ENCODE data around the gene APBB2. TPM values are rescaled to one million over a fixed set of nuclear protein-coding genes. Genes with fewer than 3 reads are reported as not detected.
"Not testable (repeated sequence)": the region's sequence is repeated elsewhere in the genome, so short reads cannot be mapped to it uniquely, and the experiment has no call there.

APBB2 gene
- total RNA-seq, 1 experiment from 2014 or later = 29.7 TPM

- in situ Hi-C loops (cut with HindIII; ENCODE audit: low sequenced_read_pairs) = no loop called here
- DNase-seq (ENCODE audit: low spot score) = no peak
These were observed 156.9 kb downstream of the APBB2 start for GRCh38 chr4:41057467-41057866.

DNA sequence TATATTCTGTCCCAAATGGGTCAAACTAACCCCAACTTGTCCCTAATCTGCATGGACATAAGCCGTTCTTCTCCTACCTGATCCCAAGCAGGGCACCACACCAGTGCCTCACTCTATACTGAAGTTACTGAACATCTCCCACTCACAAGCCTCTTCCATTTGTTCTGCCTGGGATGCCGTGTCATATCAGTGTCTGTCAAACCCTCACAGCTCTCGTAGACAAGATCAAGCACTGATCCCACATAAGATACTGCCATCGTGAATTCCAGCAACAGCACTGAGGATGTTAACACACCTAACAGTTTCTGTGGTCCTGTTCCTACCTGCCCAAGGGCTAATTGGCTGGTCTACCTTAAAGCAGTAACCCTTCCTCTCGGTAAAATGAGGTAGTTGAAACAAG lies 162.1 kb downstream of the APBB2 start:
- in situ Hi-C loops (cut with HindIII; ENCODE audit: low sequenced_read_pairs) = no loop called here
- no peak for DNase-seq (ENCODE audit: low spot score)

DNA sequence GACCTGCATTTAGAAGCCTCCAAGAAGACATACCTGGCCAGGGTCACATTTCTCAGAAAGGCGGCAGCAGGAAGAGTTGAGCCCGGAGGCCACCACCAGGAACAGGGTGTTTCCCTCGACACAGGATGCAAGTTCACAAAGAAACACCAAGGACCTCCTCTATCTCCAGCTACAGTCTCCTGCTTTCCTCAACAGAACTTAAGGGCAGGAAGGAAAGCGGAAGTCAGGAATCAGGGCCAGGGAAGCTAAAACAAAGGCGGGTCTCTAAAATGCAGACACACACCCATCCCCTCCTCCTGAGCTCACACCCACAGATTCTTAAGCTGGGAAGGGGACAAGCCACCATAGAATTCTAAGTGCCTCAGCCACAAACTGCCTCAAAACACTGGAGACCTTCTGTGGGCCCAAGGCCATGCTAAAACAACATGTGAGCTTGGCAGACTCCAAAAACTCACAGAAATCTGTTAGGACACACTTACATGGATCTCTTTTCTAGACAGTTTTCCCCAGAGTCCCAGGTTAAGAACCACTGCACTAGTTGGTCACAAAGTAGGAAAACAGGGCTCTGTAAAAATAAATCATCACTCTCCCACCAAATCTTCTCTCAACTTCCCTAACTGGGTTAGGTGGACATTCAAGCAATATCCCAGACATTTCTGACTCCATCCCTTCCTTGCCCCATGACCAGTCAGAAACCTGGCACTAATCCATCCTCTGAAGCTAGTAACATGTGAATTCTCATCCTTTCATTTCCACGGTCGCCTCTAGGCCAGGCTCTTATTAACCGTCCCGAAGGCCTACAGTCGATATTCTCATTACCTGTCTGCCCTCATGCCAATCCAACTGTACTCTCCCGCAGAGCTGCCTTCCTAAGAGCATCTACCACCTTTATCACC lies 163.2 kb downstream of the APBB2 start:
- no peak for DNase-seq (ENCODE audit: low spot score)
- in situ Hi-C loops (cut with HindIII; ENCODE audit: low sequenced_read_pairs) = no loop called here

DNA sequence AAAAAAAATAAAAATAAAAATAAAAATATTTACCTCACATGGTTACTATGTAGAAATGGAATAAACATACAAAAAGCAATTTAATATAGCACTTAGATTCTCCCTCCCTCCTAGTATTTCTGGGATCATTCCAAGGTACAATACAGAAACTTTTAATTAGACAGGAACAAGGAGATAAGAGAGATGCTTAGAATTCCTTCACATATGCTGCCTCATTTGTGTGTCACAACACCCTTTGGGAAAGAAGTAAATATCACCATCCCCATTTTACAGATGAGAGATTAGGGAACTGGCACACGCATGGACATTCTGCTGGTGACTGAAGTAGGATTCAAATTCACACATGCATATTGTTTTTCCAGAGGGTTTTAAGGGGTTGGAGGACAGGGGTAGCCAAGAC lies 164.2 kb downstream of the APBB2 start:
- in situ Hi-C loops (cut with HindIII; ENCODE audit: low sequenced_read_pairs) = no loop called here
- no peak for DNase-seq (ENCODE audit: low spot score)

DNA sequence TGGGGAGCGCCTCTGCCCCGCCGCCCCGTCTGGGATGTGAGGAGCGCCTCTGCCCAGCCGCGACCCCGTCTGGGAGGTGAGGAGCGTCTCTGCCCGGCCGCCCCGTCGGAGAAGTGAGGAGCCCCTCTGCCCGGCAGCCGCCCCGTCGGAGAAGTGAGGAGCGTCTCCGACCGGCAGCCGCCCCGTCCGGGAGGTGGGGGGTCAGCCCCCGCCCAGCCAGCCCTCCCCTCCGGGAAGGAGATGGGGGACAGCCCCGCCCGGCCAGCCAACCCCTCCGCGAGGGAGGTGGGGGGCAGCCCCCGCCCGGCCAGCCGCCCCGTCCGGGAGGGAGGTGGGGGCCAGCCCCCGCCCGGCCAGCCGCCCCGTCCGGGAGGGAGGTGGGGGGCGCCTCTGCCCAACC lies 165.2 kb downstream of the APBB2 start:
- DNase-seq (ENCODE audit: low spot score); in situ Hi-C loops (cut with HindIII; ENCODE audit: low sequenced_read_pairs): not testable (repeated sequence)

- DNase-seq (ENCODE audit: low spot score) = no peak
- in situ Hi-C loops (cut with HindIII; ENCODE audit: low sequenced_read_pairs) = no loop called here
These were observed 169.6 kb downstream of the APBB2 start for GRCh38 chr4:41044791-41045190.

GRCh38 chr4:41044165-41044564 lies 170.2 kb downstream of the APBB2 start:
- DNase-seq (ENCODE audit: low spot score) = no peak
- in situ Hi-C loops (cut with HindIII; ENCODE audit: low sequenced_read_pairs) = no loop called here

DNA sequence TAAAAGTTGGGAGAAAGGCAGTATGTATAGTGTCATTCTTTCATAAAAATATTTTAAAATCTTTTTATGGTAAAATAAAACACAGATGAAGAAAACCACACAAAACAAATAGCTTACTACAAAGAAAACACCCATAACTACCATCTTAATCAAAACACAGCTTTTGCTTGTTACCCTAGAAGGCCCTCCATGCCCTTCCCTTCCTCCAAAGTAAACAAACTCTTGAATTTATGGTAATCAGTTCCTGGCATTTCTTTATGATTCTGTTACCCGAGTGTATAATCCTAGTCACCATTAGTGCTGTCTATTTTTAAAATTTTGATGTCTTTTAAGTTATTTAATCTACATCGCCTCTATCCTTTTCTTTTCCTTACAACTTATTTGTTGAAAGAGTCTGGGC lies 170.9 kb downstream of the APBB2 start:
- DNase-seq (ENCODE audit: low spot score) = no peak
- in situ Hi-C loops (cut with HindIII; ENCODE audit: low sequenced_read_pairs) = no loop called here

GRCh38 chr4:41041551-41041950 lies 172.8 kb downstream of the APBB2 start:
- DNase-seq (ENCODE audit: low spot score) = no peak

GRCh38 chr4:41039317-41039716 lies 175.0 kb downstream of the APBB2 start:
- DNase-seq (ENCODE audit: low spot score) = no peak
- in situ Hi-C loops (cut with HindIII; ENCODE audit: low sequenced_read_pairs) = no loop called here

More at GRCh38 chr4:41041551-41041950, 172.8 kb downstream of the APBB2 start:
- in situ Hi-C loops (cut with HindIII; ENCODE audit: low sequenced_read_pairs) = no loop called here

DNA sequence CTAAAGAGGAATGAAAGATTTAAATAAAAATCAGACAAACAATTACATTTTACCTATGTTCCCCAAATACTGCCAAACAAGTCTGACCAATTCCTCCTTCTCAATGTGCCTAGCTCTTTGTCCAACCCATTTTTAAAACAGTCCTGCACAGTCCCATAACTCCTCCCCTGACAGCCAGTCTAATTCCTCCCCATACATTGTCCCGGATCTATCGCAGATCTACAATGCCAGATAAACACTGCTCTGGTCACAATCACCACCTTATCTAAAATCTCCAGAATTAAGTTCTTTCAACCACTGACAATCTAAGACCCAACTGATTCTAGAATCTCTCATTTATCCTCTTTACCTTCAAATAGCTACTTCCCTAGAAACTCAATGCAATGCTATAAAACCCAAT lies 176.0 kb downstream of the APBB2 start:
- DNase-seq (ENCODE audit: low spot score) = no peak
- in situ Hi-C loops (cut with HindIII; ENCODE audit: low sequenced_read_pairs) = no loop called here

GRCh38 chr4:41029098-41029497 lies 185.2 kb downstream of the APBB2 start:
- in situ Hi-C loops (cut with HindIII; ENCODE audit: low sequenced_read_pairs) = no loop called here
- no peak for DNase-seq (ENCODE audit: low spot score)

DNA sequence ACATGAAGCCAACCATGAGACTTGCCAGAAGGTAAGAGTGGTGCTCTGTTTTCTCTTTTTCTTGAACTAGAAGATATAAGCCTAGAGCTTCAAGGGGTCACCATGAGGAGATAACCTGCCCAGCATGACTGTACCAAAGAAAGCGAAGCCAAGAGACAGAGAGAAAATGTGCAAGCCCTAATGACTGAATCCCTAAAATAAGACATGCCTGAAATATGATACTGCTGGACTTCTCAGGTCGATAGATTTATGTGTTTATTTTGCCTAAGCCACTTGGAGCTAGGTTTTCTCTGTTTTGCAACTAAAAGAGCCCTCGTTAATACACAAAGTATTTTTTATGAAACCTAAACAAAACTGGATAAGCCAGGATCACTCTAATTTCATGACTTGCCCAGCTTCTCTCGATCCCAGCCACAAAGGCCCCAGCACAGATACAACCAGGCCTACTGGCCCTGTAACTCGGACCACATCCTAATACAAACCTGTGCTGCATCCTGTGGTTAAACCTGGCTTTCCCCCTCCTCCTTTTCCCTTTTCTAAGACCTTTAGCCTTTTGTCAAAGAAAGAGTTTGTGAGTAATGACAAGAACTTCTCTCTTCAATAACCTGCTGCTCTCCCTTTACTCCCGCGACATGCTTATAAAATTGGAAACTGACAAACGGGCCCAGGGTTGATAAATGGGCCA lies 185.8 kb downstream of the APBB2 start:
- DNase-seq (ENCODE audit: low spot score) = no peak

DNA sequence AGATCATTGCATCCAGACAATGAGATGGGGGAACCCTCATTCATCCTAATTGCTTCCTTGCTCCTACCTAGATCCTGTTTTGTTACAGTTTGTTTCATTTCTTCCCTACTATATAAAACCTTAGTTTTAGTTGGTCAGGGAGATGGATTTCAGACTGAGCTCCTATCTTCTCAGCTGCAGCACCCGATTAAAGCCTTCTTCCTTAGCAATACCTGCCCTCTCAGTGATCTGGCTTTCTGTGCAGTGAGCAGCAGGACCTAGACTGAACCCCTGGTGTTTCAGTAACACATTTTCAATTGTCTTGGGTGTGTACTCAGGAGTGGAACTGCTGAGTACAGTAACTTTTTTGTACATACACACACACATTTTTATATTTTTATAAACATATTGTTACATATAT lies 187.4 kb downstream of the APBB2 start:
- in situ Hi-C loops (cut with HindIII; ENCODE audit: low sequenced_read_pairs) = no loop called here
- no peak for DNase-seq (ENCODE audit: low spot score)

More for the DNA sequence above, 185.8 kb downstream of the APBB2 start:
- in situ Hi-C loops (cut with HindIII; ENCODE audit: low sequenced_read_pairs) = no loop called here

DNA sequence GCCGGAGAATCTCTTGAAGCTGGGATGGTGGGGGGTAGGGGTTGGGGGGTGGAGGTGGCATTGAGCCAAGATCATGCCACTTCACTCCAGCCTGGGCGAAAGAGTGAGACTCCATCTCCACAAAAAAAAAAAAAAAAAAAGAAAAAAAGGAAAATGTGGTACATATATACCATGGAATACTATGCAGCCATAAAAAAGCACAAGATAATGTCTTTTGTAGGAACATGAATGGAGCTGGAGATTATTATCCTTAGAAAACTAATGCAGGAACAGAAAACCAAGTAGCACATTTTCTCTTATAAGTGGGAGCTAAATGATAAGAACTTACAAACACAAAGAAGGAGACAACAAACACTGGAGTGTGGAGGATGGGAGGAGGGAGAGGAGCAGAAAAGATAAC lies 188.5 kb downstream of the APBB2 start:
- in situ Hi-C loops (cut with HindIII; ENCODE audit: low sequenced_read_pairs) = no loop called here
- no peak for DNase-seq (ENCODE audit: low spot score)

DNA sequence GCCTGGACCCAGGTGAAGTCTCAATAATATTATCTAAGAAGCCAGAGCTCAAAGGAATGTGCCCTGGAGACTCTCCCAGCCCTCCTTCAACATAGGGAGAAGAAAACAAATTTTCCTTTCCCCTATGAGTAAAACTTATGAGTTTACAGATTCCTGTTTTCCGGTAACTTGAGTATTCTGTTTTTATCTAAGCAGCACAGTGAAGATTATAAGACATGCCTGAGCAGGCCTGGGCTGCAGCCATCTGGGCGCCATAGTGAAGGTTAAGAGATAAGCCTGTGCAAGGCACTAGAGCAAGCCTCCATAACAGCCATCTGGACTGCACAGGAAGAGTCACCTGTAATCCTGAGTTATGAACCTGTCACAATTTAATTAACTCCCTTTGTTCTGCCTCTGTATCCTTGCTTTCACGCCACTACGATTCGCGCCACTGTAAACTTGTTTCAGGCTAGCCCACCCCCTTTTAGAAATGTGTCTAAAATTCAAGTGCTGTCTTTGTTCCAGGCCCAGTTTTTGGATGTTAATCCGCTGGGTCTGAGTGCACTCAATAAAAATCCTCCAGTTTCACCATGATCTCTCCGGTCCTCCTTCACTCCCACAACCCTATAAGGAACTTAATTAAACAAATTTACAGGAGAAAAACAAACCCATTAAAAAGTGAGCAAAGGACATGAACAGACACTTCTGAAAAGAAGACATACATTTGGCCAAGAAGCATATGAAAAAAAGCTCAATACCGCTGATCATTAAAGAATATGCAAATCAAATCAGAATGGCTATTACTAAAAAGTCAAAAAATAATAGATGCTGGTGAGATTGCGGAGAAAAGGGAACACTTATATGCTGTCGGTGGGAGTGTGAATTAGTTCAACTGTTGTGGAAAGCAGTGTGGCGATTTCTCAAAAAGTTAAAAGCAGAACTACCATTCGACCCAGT lies 189.5 kb downstream of the APBB2 start:
- in situ Hi-C loops (cut with HindIII; ENCODE audit: low sequenced_read_pairs) = no loop called here
- no peak for DNase-seq (ENCODE audit: low spot score)

DNA sequence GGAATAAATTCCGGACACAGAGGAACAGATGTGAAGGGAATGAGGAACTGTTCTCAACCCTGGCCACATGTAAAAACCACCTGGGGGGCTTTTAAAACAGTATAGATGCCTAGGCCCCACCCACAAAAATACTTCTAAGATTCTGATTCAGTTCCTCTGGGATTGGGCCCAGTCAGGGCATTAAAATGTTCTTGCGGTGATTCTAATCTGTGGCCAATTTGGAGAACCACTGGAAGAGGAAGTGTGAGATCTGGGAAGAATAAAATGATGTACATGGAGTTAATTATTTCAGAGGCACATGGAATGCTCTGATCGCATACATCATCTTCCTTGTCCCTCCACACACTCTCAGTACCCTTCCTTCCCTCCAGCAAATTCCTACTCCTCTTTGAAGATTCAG lies 192.2 kb downstream of the APBB2 start:
- DNase-seq (ENCODE audit: low spot score) = no peak
- in situ Hi-C loops (cut with HindIII; ENCODE audit: low sequenced_read_pairs) = no loop called here

GRCh38 chr4:41015016-41015675 lies 199.2 kb downstream of the APBB2 start:
- DNase-seq (ENCODE audit: low spot score) = no peak
- in situ Hi-C loops (cut with HindIII; ENCODE audit: low sequenced_read_pairs) = no loop called here

- in situ Hi-C loops (cut with HindIII; ENCODE audit: low sequenced_read_pairs) = no loop called here
- no peak for DNase-seq (ENCODE audit: low spot score)
These were observed 200.2 kb downstream of the APBB2 start for GRCh38 chr4:41014158-41014557.

Measured in G401 (cell line).